HepG2 (cell line): ENCODE measurements around the gene HSD17B8. TPM values are rescaled to one million over a fixed set of nuclear protein-coding genes. Genes with fewer than 3 reads are reported as not detected.

Source experiments
- ATAC-seq: fragments of 200-7000 bp; cut with Tn5 transposase; 3 replicates; pipeline ENCODE4 v1.9.1; 2020; ENCODE audit warnings: mild to moderate bottlenecking, moderate library complexity
- BruUV-seq: library from RNA; stranded (reverse); fragments of 400-500 nt; replicated peaks from 2 replicates; lab custom pipeline; 2021; lab: Mats Ljungman, UMichigan
- CTCF ChIA-PET: fragments of 300-600 bp; formaldehyde crosslinking; extraction: SDS; loops from one replicate; lab custom pipeline; 2021; ENCODE audit warnings: low total read pairs, inconsistent platforms, low intra/inter-chr PET ratio; lab: Yijun Ruan, JAX
- POLR2A ChIA-PET: fragments of 350-600 bp; sonication (Branson Sonifier 250); formaldehyde crosslinking; loops from one replicate; lab custom pipeline; 2020; ENCODE audit warnings: antibody characterized with exemption, inconsistent platforms; lab: Yijun Ruan, JAX
- DNase-seq: peaks from one replicate; pipeline ENCODE4 v3.0.0-alpha.2; 2015; ENCODE audit warnings: low spot score
- FAIRE-seq: peaks from 3 replicates; lab custom pipeline; 2011; peaks lifted over from hg19 to GRCh38; lab: Jason Lieb, UNC
- H2AFZ ChIP-seq: one replicate; pipeline ENCODE4 v1.6.1; 2011; ENCODE audit warnings: low read length, inconsistent platforms
- H3K27ac ChIP-seq: fragments of 300-600 bp; 3 replicates; pipeline ENCODE4 v1.8.0; 2011; ENCODE audit warnings: mixed run types, mild to moderate bottlenecking, mixed read lengths, low read length, inconsistent platforms; ENCODE audit not compliant: insufficient read depth; ENCODE audit errors: extremely low read length
- H3K27me3 ChIP-seq, 2 experiments: fragments of 200-600 bp in 1 of 2; 2 replicates in 1 of 2; 3 replicates in 1 of 2; pipeline versions ENCODE4 v1.6.0 to v1.8.0; 2011; ENCODE audit warnings: low read length in 2 of 2, mild to moderate bottlenecking in 2 of 2, moderate library complexity in 2 of 2, inconsistent platforms in 1 of 2; ENCODE audit not compliant: insufficient read depth in 2 of 2, control insufficient read depth in 1 of 2
- H3K36me3 ChIP-seq, 2 experiments: fragments of 200-600 bp in 1 of 2; replicated peaks in 1 of 2; 2 replicates in 1 of 2; 3 replicates in 1 of 2; pipeline versions ENCODE4 v1.5.1 to v1.8.0; 2011; ENCODE audit warnings: low read length in 2 of 2, inconsistent platforms in 1 of 2; ENCODE audit not compliant: insufficient read depth in 2 of 2, control insufficient read depth in 1 of 2
- H3K4me1 ChIP-seq: 2 replicates; pipeline ENCODE4 v1.5.1; 2012; ENCODE audit warnings: low read length, inconsistent platforms; ENCODE audit not compliant: insufficient read depth
- H3K4me2 ChIP-seq: 2 replicates; pipeline ENCODE4 v1.6.0; 2011; ENCODE audit warnings: low read depth, low read length, inconsistent platforms
- H3K4me3 ChIP-seq, 3 experiments: fragments of 200-600 bp in 1 of 3; sonication (generic), shearing (Covaris generic) in 1 of 3; replicated peaks in 1 of 3; 2 replicates each; pipeline ENCODE4 v1.5.1; 2011 to 2016; ENCODE audit warnings: low read length in 3 of 3, inconsistent platforms in 2 of 3, low read depth in 2 of 3, mild to moderate bottlenecking in 2 of 3, control low read depth in 1 of 3, mixed read lengths in 1 of 3; ENCODE audit not compliant: insufficient read depth in 1 of 3
- H3K79me2 ChIP-seq: one replicate; pipeline ENCODE4 v1.6.1; 2011; ENCODE audit warnings: low read length, inconsistent platforms; ENCODE audit not compliant: insufficient read depth
- H3K9ac ChIP-seq: 2 replicates; pipeline ENCODE4 v1.6.0; 2011; ENCODE audit warnings: mild to moderate bottlenecking, low read depth, low read length, inconsistent platforms; ENCODE audit not compliant: insufficient read depth
- H3K9me3 ChIP-seq: 2 replicates; pipeline ENCODE4 v1.5.1; 2012; ENCODE audit warnings: mild to moderate bottlenecking, low read length
- H4K20me1 ChIP-seq: 2 replicates; pipeline ENCODE4 v1.6.0; 2011; ENCODE audit warnings: inconsistent platforms, mild to moderate bottlenecking, low read length, moderate library complexity; ENCODE audit not compliant: insufficient read depth
- PTBP1 ChIP-seq: fragments of 200-400 bp; formaldehyde crosslinking; IDR thresholded peaks from 2 replicates; pipeline ENCODE4 v1.6.1; 2018; ENCODE audit warnings: low read length, low read depth; ENCODE audit not compliant: poor library complexity, severe bottlenecking
- ZNF510 ChIP-seq: sonication (generic); formaldehyde crosslinking; IDR thresholded peaks from 2 replicates; pipeline ENCODE4 v1.4.0; 2020; ENCODE audit warnings: low read depth, mild to moderate bottlenecking, missing genetic modification reagents
- ZNF83 ChIP-seq: sonication (generic); formaldehyde crosslinking; IDR thresholded peaks from 2 replicates; pipeline ENCODE4 v1.4.0; 2020; ENCODE audit warnings: missing genetic modification reagents, mild to moderate bottlenecking, borderline replicate concordance
- WGBS: methylation state at CpG from one replicate; pipeline ENCODE4 v1.1.6; 2017; ENCODE audit warnings: low lambda C conversion rate; 5-methylcytosine and 5-hydroxymethylcytosine counted together
- in situ Hi-C: cut with HindIII; loops from 2 replicates; pipeline ENCODE4 v1.10.0; 2017; ENCODE audit warnings: low pct_unique_long_range_greater_than_20kb; ENCODE audit not compliant: extremely low pct_ligation_motif_present
- intact Hi-C: fragments of 100-400 bp; cut with micrococcal nuclease; formaldehyde crosslinking; loops from one replicate; pipeline ENCODE4 v1.10.0; 2022; ENCODE audit not compliant: unreplicated experiment
- polyA plus RNA-seq, 8 experiments: library from polyadenylated mRNA; depleted of rRNA in 3 of 8; stranded (reverse) in 7 of 8; unstranded in 1 of 8; fragments of >200 nt; fragmentation: Illumina TruSeq in 4 of 8; extraction: Trizol in 4 of 8; gene quantifications; 2 replicates each; pipeline versions ENCODE4 v1.2.1 to v1.2.3, GENCODE V29; 2011 to 2016; ENCODE audit warnings: low read depth in 4 of 8, missing spikeins in 1 of 8, mixed read lengths in 1 of 8; ENCODE audit not compliant: insufficient read depth in 1 of 8
- total RNA-seq, 5 experiments: library from RNA; depleted of rRNA; stranded (reverse); fragments of >200 nt; fragmentation: Illumina TruSeq; extraction: Trizol; gene quantifications; 2 replicates each; pipeline ENCODE4 v1.2.3, GENCODE V29; 2016; ENCODE audit warnings: low read depth in 1 of 5
- TF ChIP-seq, protein P1 (sequence below): sonication (generic); formaldehyde crosslinking; IDR thresholded peaks from 2 replicates; pipeline ENCODE4 v1.5.1; 2020; ENCODE audit warnings: mild to moderate bottlenecking, missing genetic modification reagents, moderate library complexity
- TF ChIP-seq, protein P2 (sequence below): sonication (generic); formaldehyde crosslinking; IDR thresholded peaks from 2 replicates; pipeline ENCODE4 v1.4.0; 2020; ENCODE audit warnings: missing genetic modification reagents, borderline replicate concordance

HSD17B8 gene
- total and polyA plus RNA-seq, 2 of the 13 experiments (the other 11 are each of a cell fraction or from before 2014, with no cell fraction given), result 12.6 to 20.1 TPM

DNA sequence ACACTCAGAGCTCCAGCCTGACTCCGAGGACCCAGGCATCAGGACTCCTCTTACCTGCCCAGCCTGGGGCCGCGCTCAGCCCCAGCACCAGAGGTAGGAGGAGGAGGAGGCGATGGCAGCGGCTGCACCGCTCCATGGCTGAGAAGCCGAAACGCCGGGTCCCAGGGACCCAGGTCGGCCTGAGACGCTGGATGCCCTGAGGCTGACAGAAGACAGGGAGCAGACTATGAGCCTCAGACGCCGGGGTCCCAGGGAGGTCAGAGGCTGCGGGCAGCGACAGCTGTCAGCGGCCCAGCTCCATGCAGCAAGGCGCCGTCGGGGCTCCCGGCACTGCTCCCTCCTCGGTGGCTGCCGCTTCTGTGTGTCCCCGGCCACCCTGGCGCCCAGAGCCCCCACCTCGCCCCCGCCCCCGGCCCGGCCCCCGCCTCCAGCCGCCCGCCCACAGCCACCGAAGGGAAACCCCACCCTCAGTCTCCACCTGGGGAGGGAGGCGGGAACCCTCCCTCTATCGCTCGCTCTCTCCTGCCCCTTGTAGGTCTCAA lies 12.3 kb upstream of the HSD17B8 start, which contains the start of gene COL11A2:
Gene COL11A2 (minus strand): TSS at position 363 of the 542 bp plus-strand sequence. CDS start 227 bp downstream, at position 136.
- 0 out of 2 replicates have a peak, but pooled peaks have one; percentile 6 for TF ChIP-seq ZNF83 (CRISPR knock-in tag)
- peak; percentile 61 for TF ChIP-seq PTBP1
- TF ChIP-seq ZNF510, result no peak
- TF ChIP-seq, protein P1, sequence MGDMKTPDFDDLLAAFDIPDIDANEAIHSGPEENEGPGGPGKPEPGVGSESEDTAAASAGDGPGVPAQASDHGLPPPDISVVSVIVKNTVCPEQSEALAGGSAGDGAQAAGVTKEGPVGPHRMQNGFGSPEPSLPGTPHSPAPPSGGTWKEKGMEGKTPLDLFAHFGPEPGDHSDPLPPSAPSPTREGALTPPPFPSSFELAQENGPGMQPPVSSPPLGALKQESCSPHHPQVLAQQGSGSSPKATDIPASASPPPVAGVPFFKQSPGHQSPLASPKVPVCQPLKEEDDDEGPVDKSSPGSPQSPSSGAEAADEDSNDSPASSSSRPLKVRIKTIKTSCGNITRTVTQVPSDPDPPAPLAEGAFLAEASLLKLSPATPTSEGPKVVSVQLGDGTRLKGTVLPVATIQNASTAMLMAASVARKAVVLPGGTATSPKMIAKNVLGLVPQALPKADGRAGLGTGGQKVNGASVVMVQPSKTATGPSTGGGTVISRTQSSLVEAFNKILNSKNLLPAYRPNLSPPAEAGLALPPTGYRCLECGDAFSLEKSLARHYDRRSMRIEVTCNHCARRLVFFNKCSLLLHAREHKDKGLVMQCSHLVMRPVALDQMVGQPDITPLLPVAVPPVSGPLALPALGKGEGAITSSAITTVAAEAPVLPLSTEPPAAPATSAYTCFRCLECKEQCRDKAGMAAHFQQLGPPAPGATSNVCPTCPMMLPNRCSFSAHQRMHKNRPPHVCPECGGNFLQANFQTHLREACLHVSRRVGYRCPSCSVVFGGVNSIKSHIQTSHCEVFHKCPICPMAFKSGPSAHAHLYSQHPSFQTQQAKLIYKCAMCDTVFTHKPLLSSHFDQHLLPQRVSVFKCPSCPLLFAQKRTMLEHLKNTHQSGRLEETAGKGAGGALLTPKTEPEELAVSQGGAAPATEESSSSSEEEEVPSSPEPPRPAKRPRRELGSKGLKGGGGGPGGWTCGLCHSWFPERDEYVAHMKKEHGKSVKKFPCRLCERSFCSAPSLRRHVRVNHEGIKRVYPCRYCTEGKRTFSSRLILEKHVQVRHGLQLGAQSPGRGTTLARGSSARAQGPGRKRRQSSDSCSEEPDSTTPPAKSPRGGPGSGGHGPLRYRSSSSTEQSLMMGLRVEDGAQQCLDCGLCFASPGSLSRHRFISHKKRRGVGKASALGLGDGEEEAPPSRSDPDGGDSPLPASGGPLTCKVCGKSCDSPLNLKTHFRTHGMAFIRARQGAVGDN (CRISPR knock-in tag), result peak; percentile 2; the same call in 1 of the 2 replicates
- TF ChIP-seq, protein P2, sequence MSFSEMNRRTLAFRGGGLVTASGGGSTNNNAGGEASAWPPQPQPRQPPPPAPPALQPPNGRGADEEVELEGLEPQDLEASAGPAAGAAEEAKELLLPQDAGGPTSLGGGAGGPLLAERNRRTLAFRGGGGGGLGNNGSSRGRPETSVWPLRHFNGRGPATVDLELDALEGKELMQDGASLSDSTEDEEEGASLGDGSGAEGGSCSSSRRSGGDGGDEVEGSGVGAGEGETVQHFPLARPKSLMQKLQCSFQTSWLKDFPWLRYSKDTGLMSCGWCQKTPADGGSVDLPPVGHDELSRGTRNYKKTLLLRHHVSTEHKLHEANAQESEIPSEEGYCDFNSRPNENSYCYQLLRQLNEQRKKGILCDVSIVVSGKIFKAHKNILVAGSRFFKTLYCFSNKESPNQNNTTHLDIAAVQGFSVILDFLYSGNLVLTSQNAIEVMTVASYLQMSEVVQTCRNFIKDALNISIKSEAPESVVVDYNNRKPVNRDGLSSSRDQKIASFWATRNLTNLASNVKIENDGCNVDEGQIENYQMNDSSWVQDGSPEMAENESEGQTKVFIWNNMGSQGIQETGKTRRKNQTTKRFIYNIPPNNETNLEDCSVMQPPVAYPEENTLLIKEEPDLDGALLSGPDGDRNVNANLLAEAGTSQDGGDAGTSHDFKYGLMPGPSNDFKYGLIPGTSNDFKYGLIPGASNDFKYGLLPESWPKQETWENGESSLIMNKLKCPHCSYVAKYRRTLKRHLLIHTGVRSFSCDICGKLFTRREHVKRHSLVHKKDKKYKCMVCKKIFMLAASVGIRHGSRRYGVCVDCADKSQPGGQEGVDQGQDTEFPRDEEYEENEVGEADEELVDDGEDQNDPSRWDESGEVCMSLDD, result no peak
- H3K9ac ChIP-seq, result no peak within 1 kb of the TSS
- peaks cover 0 to 15% of the 10 kb centered on the region in 2 experiments; a peak in 1 of 5 replicates for H3K27me3 ChIP-seq
- peaks cover 37% of the 10 kb centered on the region for H3K4me1 ChIP-seq
- H4K20me1 ChIP-seq, result peaks cover 4% of the 10 kb centered on the region
- H3K4me3 ChIP-seq, result no peak within 1 kb of the TSS
- H3K79me2 ChIP-seq, result no peaks in the 10 kb centered on the region
- peak; percentile 26 for ATAC-seq
- intact Hi-C loops (no loop called here), in situ Hi-C loops (no loop called here)
- H3K9me3 ChIP-seq, result no peaks in the 10 kb centered on the region
- BruUV-seq, result no TSS peak
- CTCF ChIA-PET, result no interaction called here
- no peak for FAIRE-seq
- H3K4me2 ChIP-seq, result peak within 1 kb of the TSS; percentile 66
- no peak for DNase-seq
- H3K27ac ChIP-seq, result no peak within 1 kb of the TSS
- WGBS, result 77% methylated on average over 15 of the region's 35 CpGs
- peaks cover 19 to 31% of the 10 kb centered on the region in 2 experiments for H3K36me3 ChIP-seq
- no peak within 1 kb of the TSS for H2AFZ ChIP-seq
- POLR2A ChIA-PET, result interaction anchor here (0.8 to 1.6 kb wide), 2 partner anchors 8 to 17 kb away, joined by 4 to 5 read pairs; partner anchors contain the start of gene RING1
